RPMI8226 (cell line): ENCODE data around the gene KIAA0232.

ENCODE experiments used
- DNase-seq: peaks from one replicate; pipeline ENCODE4 v3.0.0-alpha.2; 2015

KIAA0232 gene

GRCh38 chr4:6920171-6920570 lies 137.6 kb downstream of the KIAA0232 start:
- no peak for DNase-seq

DNA sequence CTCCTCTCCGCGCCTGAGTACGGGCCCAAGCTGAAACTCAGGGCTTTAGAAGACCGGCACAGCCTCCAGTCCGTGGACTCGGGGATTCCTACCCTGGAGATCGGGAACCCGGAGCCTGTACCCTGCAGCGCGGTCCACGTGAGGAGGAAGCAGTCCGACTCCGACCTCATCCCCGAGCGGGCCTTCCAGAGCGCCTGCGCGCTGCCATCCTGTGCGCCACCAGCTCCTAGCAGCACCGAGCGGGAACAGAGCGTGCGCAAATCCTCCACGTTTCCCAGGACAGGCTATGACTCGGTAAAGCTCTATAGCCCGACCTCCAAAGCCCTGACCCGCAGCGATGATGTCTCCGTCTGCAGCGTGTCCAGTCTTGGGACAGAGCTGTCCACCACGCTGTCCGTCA lies 141.0 kb downstream of the KIAA0232 start:
- no peak for DNase-seq

GRCh38 chr4:6924361-6924779 lies 141.8 kb downstream of the KIAA0232 start:
- DNase-seq = no peak

DNA sequence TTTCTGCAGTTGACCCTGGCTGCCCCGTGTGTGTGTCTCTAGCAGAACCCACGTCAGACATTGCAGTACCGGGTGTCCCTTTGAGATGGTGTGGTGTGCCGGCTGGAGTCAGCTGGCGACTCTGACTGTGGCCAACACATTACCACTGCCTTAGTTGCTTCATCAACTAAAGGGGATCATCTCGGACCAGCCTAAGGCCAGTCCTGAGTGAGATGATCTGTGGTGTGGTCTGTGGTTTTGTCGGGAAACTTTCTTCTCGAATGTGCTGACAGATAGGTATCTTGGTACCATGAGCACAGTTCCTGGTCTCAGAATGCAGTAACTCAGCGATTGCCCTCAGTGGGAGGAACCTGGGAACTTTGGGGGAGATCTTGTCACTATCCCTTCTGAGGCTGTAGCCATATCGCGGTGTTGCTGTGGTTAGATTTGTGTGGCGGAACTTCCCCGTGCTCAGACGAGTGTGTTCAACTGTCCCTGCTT lies 142.9 kb downstream of the KIAA0232 start:
- no peak for DNase-seq

DNA sequence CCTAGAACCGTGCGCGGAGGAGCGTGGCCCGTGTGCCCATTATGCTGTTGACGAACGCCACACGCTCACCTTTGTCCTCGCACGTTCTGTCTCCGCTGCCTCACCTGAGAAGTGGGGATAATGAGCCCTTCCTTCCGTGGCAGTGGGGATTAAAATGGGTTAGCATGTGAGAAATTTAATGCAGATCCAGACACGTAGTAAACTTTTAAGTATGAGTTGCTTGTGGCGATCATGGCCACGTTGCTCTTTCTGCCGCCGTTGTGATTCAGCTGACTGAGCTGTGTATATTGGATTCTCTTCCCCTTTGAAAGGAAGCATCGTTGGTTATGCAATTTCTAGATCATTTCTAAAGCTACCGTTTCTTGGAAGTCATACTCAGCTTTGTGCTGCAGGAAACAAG lies 143.6 kb downstream of the KIAA0232 start:
- DNase-seq = no peak

GRCh38 chr4:6926681-6927478 lies 144.4 kb downstream of the KIAA0232 start:
- no peak for DNase-seq

GRCh38 chr4:6928081-6928480 lies 145.6 kb downstream of the KIAA0232 start:
- no peak for DNase-seq

GRCh38 chr4:6929339-6929811 lies 146.8 kb downstream of the KIAA0232 start:
- DNase-seq = no peak

DNA sequence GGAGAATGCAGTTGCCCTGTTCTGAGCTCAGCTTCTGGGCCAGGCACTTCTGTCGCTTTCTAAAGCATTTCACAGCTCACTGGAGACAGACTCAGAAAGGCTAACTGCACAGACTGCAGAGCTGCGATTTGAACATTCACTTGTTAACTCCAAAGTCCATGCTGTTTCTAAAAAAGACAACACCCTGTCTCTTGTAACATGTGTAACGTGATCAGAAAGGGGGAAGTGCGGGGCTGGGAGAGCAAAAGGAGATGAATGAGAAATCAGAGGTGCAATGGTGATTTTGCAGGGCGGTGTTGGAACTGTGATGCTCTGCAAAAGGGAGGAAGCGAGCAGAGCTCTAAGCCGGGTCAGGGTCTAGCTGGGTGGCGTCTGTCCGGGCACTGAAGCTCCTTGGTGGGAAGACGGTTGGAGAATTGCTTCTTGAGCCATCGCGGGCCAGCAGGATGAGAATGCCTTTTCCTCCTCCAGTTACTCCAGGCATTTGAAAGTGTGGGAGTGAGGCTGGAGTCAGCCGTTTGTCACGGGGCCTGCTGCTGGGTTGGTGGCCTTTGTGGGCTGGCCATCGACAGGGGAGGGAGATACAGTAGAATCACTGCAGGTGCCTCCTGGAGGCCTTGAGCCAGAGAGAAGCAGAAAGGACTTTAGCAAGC lies 147.4 kb downstream of the KIAA0232 start:
- no peak for DNase-seq

GRCh38 chr4:6932475-6932874 lies 149.9 kb downstream of the KIAA0232 start:
- DNase-seq = no peak

- DNase-seq = no peak
These were observed 150.4 kb downstream of the KIAA0232 start for GRCh38 chr4:6932918-6933317.
